Suprapubic skin (tissue), 4 donors: ENCODE measurements around the gene RHCG.

Experiments used
- CTCF ChIP-seq, 2 donors: fragments of 200-600 bp in 1 of 2; fragments of 450-650 bp in 1 of 2; sonication (generic) in 1 of 2; IDR thresholded peaks; one replicate each; pipeline ENCODE4 v1.5.1; 2016 to 2019; ENCODE audit warnings: antibody characterized with exemption in 2 of 2, mild to moderate bottlenecking in 1 of 2, moderate library complexity in 1 of 2
- POLR2A ChIP-seq, 2 donors: fragments of 450-650 bp; IDR thresholded peaks; one replicate each; pipeline ENCODE4 v1.6.1; 2017; ENCODE audit warnings: antibody characterized with exemption in 2 of 2, mild to moderate bottlenecking in 2 of 2, moderate library complexity in 2 of 2
- POLR2AphosphoS5 ChIP-seq, 3 donors: sonication (generic); formaldehyde crosslinking; IDR thresholded peaks; one replicate each; pipeline ENCODE4 v1.6.1; 2017; ENCODE audit warnings: antibody characterized with exemption in 3 of 3

- TF ChIP-seq POLR2A (IDR thresholded peaks at IDR 0.05) (no peak), CTCF (IDR thresholded peaks at IDR 0.05) (no peak), POLR2AphosphoS5 (IDR thresholded peaks at IDR 0.05) (no peak)
Measured at GRCh38 chr15:89494941-89495637, 1.3 kb downstream of the RHCG start.
